ENCODE results near the gene MPPED1.

MPPED1 gene

GRCh38 chr22:43442386-43443151, 30.8 kb downstream of the MPPED1 start:
- no peak for TF ChIP-seq CTCF (IDR thresholded peaks at IDR 0.05; ENCODE audit: low read depth, low read length, missing control alignments)
- in situ Hi-C loops (cut with HindIII; ENCODE audit: low pct_ligation_motif_present, low sequenced_read_pairs): no loop called here
- no peaks in the 10 kb centered on the region for H3K27me3 ChIP-seq (replicated peaks)

DNA sequence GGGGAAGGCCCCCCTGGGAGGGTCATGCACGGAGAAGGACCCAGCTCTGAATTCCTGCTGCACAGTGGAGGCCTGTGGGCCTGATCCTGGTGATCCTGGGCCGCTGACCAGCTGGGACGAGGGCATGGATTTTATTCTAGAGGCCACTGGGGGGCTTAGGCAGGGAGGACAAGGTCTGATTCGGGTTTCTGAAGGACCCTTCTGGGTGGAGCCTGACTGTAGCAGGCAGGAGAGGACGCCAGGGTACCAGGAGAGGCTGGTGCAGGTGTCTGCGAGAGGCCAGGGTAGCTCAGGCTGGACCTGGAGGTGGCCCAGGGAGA, 31.3 kb downstream of the MPPED1 start:
- H3K27ac ChIP-seq: no peak overlapping the region
- H3K4me3 ChIP-seq (ENCODE audit: low read depth, low read length): no peak overlapping the region
- in situ Hi-C loops (cut with HindIII; ENCODE audit: low pct_ligation_motif_present, low sequenced_read_pairs): no loop called here
- no peak for DNase-seq
- no peak for TF ChIP-seq CTCF (IDR thresholded peaks at IDR 0.05; ENCODE audit: low read depth, low read length, missing control alignments)
- no peaks in the 10 kb centered on the region for H3K27me3 ChIP-seq (replicated peaks)
- H3K36me3 ChIP-seq (replicated peaks): no peaks in the 10 kb centered on the region

More at GRCh38 chr22:43442386-43443151, 30.8 kb downstream of the MPPED1 start:
- no peaks in the 10 kb centered on the region for H3K36me3 ChIP-seq (replicated peaks)
- H3K27ac ChIP-seq: no peak overlapping the region
- H3K4me3 ChIP-seq (ENCODE audit: low read depth, low read length): no peak overlapping the region
- no peak for DNase-seq

DNA sequence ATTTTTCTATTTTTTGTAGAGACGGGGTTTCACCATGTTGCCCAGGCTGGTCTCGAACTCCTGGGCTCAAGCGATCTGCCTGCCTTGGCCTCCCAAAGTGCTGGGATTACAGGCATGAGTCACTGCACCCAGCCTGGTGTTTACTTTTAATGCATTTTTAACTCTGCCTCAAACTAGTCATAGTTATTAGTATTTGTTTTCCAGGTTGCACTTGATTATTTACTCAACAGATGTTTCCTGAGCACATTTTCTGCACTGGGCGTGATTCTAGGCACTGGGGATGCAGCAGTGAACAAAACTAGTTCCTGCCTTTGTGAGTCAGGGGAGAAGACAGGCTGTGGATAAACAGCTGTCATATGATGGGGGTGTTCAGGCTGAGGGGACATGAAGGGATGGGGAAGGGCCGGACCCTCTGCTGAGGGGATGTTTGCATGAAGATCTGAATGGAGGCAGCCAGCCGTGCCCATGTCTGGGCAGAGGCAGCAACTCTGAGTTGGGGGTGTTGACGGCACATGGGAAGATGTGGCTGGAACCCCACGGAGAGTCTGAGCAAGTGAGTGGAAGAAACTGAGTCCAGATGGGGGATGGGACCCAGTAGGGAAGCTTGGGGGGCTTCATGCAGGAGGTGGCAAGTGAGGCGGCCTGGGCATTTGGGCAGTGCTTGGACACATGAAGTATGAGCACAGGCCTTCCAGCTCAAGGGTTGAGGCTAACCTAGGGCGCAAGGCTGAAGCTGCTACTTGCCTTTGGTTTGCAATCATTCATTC, 34.4 kb downstream of the MPPED1 start:
- H3K36me3 ChIP-seq (replicated peaks): no peaks in the 10 kb centered on the region
- in situ Hi-C loops (cut with HindIII; ENCODE audit: low pct_ligation_motif_present, low sequenced_read_pairs): no loop called here
- H3K4me3 ChIP-seq (ENCODE audit: low read depth, low read length): no peak overlapping the region
- H3K27ac ChIP-seq: no peak overlapping the region
- TF ChIP-seq CTCF (IDR thresholded peaks at IDR 0.05; ENCODE audit: low read depth, low read length, missing control alignments): no peak
- H3K27me3 ChIP-seq (replicated peaks): no peaks in the 10 kb centered on the region
- no peak for DNase-seq

- Histone ChIP-seq H3K4me3 (ENCODE audit: low read depth, low read length) (no peak overlapping the region), H3K36me3 (replicated peaks) (no peaks in the 10 kb centered on the region), H3K27ac (no peak overlapping the region), H3K27me3 (replicated peaks) (no peaks in the 10 kb centered on the region)
- TF ChIP-seq CTCF (IDR thresholded peaks at IDR 0.05; ENCODE audit: low read depth, low read length, missing control alignments): no peak
- in situ Hi-C loops (cut with HindIII; ENCODE audit: low pct_ligation_motif_present, low sequenced_read_pairs): no loop called here
- DNase-seq: no peak
Measured at GRCh38 chr22:43446916-43447315, 35.1 kb downstream of the MPPED1 start.

DNA sequence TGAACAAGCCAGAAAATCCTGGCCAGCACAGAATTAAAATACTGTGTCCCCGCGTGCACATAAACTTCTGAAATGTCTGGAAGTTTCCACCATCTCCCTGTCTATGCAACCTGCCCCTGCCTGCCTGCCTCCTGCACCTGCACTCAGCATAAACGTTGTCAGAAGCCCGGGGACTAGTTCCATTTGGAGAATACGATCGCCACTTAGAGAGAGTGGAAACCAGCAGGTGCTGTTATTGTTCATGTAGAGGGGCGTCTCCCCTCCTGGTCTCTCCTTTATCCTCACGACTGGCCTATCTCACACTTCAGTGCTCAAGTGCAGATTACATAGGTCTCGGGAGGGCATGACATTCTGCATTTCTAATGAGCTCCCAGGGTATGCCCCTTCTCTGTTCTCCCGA, 35.6 kb downstream of the MPPED1 start:
- no peak for TF ChIP-seq CTCF (IDR thresholded peaks at IDR 0.05; ENCODE audit: low read depth, low read length, missing control alignments)
- Histone ChIP-seq H3K4me3 (ENCODE audit: low read depth, low read length) (no peak overlapping the region), H3K36me3 (replicated peaks) (no peaks in the 10 kb centered on the region), H3K27me3 (replicated peaks) (no peaks in the 10 kb centered on the region), H3K27ac (no peak overlapping the region)
- no peak for DNase-seq
- in situ Hi-C loops (cut with HindIII; ENCODE audit: low pct_ligation_motif_present, low sequenced_read_pairs): no loop called here

Data from brain microvascular endothelial cell (primary cell).